HG02938 (cell line): ENCODE results near the gene RAPGEF6.
"Not testable (repeated sequence)": the region's sequence is repeated elsewhere in the genome, so short reads cannot be mapped to it uniquely, and the experiment has no call there.

Experiments
- ATAC-seq: cut with Tn5 transposase; IDR thresholded peaks from one replicate; pipeline ENCODE4 v1.9.1; 2021; ENCODE audit warnings: mild to moderate bottlenecking, moderate library complexity; ENCODE audit not compliant: unreplicated experiment

RAPGEF6 gene

DNA sequence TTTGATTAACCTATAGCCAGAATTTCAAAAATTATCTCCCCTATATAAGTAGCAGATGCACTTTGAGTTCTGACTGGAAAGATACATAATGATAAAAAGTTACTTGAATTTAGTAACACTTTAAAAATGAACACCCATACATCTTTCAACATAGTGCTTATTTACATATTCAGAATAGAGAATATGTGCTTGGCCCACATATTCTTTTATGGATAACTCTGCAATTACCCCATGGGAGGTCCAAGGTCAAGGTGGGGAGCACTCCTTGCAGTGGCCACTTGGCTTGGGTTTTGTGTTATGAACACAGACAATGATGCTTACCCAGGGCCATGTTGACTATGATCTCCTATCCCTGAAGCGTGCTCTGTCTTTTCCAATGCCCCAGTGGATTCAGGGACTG lies 201.9 kb downstream of the RAPGEF6 start:
- no peak for ATAC-seq

DNA sequence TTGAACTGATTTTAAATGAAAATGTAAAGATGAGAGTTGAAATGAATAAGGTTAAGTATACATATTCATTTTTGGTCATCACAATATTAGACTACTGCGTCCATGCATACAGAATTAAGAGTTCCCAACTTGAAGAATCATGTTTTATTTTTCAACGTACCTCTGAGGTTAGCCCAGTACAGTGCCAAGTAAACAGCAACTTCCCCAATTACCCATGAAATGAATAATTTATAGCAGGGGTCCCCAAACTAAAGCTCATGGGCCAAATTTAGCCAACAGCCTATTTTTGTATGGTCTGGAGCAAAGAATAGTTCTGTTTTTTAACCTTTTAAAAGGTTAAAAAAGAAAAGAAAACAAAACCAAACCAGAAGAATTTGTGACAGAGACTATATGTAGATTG lies 203.2 kb downstream of the RAPGEF6 start:
- no peak for ATAC-seq

DNA sequence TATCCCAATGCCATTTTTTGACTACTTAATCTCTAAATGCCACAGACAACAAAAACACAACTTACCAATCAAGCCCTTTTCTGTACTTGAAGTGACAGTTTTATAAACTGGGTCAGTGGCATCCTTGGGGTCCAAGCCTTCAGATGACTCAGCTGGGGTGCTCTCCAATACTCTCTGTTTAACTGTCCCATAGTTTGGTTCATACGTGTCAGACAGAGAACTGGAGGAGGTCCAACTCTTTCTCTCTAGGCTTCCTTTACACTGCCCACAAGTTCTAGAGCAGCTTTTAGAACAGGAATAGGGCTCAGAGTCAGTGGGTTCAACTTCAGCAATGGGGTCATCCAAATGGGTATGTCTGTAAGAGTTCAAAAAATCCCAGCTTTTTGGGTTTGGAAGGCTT lies 204.2 kb downstream of the RAPGEF6 start:
- no peak for ATAC-seq

DNA sequence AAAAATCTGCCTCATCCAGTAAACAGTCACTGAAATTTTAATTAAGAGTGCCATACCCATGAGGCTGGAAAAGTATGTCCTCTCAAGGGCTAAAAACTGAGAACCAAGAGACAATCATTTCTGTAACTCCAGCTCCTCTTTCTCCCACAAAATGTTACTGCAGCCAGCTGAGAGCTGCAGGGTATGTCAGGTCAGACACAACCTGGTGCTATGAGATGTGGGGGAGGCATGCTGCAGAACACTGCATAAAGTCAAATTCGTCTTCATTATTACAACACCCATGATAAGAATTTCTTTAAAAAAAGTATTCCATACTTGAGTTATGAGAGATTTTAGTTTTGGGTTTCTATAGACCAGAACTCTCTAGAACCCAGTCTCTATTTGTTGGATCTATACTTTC lies 209.0 kb downstream of the RAPGEF6 start:
- no peak for ATAC-seq

DNA sequence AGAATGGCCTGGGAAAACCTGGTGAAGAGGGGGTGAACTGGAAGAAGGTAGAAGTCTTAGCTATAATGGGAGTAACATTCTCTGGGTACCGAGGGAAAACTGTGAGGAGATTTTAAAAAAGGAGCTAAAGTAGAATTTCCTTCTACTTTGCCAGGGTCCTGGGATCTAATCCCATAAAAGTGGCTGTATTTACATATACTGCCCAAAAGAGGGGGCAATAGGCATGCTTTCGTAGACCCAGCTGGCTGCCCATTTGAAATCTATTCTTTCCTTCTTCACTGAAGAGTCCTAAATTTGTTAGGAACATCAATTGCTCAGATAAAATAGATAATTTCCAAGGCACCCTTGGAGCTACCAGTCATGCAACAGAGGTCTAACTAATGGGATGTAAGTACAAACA lies 212.0 kb downstream of the RAPGEF6 start:
- no peak for ATAC-seq

DNA sequence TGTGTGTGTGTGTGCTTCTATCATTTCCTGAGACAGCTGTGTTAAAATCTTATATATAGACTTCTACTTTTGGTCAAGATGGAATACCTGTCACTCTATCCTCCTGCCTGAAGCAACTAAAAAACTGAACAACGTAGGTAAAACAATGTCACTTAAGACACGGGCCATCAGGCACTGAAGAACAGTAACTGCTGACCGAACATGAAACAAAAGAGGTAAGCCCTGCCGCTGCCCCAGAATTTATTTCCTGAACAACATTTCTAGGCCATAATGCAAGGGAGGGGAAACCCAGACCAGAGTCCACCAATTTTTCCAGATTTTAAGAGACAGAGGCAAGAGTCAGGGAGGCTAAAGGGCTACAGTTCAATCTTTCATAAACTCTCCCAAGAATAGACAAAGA lies 215.2 kb downstream of the RAPGEF6 start:
- ATAC-seq = no peak

DNA sequence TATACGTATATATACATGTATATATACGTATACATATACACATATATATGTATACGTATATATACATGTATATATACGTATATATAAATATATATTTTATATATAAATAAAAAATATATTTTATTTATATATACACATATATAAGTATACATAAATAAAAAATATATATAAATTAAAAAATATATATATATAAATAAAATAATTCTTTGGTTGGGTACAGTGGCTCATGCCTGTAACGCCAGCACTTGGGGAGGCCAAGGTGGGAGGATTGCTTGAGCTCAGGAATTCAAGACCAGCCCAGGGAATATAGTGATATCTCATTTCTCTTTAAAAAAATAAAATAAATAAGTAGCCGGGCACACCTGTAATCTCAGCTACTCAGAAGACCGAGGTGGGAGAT lies 216.2 kb downstream of the RAPGEF6 start:
- no peak for ATAC-seq

DNA sequence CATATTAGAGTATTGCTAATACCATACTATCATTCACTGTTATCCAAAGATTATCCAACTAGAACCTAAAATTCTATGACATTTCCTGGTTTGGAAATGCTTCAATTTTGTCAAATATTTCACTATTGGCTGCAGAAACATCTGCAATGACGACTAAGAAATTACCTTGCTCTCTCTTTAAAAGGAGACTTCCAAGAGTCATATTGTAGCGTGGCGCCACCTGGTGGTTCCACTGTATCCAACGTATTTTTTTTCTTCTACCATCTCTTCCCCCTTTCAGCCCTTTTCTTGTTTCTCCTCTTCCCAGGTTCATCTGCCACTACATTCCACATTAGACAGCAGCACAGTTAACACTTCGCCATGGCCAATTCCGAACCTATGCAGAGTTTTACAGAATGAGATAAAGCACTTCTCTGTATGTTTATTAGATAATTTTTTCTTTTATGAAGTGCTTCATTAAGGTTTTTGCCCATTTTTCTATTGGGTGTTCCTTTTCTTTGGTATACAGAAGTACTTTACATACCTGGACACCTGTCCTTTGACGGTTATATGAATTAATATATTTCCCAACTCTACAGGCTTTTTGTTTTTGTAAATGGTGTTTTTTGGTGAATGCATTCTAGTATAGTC lies 217.7 kb downstream of the RAPGEF6 start:
- peak; percentile 37 for ATAC-seq

DNA sequence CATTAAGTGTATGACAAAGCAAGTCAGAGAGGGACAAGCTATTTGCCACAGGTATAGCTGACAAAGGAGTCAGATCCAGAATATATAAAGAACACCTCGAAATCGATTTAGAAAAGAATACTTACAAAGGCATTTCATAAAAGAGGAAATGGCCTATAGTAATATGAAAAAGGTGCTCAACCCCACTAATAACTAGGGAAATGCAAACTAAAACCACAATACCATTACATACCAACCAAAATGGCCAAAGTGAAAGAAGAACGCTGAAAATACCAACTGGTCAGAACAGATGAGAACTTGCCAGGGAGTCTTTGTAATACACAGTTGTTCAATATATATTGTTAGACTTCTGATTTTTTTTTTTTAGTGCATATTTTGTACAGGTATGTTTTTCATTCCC lies 218.3 kb downstream of the RAPGEF6 start:
- ATAC-seq = peak; percentile 76

DNA sequence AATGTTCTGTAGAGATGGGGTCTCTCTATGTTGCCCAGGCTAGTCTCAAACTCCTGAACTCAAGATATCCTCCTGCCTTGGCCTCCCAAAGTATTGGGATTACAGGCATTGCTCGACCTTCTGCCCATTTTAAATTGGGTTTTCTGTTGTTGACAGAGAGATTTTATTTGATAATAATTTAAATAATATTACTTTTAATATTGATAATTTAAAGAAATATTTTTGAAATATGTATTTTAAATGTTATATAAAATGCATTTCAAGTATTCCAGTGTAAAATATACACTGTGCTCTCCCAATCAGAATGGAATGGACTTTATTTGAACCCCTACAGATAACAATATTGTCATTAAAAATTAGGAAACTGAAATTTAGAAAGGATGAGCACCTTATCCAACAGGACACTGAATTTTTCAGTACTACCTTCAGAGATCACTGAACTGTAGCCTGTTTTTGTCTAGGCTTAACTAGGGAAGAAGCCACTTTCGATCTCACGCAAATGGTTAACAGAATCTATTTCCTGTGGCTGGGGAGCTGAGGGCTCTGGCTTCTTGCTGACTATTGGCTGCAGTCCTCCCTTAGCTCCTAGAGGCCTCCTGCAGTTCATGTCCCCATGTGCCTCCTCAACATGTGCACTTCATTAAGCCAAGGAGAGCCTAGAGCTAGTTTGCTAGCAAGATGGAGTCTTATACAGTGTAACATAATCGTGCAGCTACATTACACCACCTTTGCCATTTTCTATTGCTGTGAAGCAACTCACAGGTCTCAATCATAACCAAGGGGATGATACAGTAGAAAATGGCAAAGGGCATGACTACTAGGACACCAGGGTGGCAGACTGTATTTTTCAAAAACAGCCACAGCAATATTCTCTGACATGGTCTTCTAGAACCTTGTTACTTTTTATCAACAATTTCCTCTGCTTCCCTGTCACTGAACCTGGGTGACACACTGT lies 221.1 kb downstream of the RAPGEF6 start:
- peak; percentile 65 for ATAC-seq

DNA sequence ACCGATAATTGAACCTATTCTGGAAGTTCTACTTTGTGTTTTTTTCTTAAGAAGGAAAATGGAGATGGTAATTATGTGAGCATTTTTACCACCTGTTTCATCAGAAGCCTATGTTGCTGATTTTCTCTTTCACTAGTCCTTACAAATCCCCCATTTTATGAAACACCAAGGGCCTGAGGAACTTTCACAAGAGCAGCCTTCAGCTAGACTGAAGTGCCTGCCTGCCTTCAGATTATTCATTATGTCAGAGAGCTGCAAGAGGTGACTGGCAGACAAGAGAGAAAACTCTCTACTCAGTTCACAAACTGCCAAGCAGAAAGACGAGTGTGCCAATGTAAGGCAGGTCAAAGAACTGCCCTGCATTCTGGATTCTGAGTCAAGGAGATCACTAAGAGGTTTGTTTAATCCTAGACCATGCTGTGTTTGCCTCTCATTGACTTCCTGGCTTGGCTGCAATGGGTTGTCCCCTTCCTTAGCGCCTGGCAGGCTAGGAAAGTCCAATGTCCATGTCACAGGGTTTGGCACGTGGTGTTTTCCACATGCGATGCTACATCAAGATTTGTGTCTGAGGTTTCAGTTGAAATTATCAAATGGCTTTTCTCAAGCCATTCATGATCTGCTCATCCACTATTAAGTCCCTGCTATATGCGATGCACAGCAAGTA lies 227.9 kb downstream of the RAPGEF6 start:
- no peak for ATAC-seq

DNA sequence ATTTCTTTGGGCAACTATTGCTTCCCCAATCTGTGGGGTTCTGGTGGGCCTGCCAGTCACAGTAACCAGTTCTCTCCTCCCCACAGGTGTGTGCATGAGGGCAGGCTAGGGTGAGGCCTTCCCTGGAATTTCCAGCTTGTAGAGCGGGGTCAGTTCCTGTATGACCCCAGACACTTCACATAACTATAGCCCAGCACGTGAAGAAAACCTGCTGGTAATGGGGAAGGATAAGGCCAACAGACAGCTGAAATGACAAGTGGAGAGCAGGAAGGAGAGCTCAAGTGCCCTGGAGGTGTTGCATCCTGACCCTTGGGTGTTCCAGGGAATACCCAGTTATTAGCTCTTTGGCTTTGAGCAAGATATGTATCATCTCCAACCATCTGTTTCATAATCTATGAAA lies 229.0 kb downstream of the RAPGEF6 start:
- no peak for ATAC-seq

DNA sequence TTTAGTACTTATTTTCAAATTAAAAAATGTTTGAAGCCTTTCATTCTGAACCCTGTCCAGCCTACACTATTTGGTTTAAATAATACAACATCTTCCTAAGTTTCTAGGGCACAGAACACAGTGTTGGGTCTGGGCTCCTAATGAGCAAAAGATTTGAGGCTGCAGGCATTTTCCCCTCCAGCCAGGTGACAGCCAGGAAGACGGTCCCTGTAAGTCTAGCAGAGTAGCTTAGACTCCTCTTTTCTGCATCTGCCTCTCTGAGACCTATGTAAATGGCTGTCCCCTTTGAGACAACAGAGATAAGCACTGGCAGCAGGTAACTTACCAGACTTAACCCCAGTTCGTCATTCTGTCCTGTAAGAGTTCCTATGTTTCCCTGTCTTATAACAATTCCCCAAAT lies 229.4 kb downstream of the RAPGEF6 start:
- no peak for ATAC-seq

DNA sequence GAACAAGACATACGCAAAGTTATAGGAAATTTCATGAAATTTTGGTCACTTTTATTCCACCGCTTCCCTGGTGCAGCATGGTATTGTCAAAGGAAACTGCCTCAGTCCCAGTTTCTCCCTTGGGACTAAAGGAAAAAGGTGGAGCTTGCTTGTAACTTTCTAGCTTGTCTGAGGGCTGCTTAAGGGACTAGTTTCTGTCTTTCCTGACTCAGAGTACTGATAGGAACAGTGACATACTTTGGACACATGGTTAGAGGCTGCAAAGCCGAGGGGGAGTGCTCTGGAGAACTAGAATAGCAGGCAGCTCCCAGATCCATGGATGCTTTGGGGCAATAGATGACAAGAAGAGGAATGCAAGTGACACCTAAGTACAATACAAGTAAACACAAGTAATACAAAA lies 234.4 kb downstream of the RAPGEF6 start:
- no peak for ATAC-seq

DNA sequence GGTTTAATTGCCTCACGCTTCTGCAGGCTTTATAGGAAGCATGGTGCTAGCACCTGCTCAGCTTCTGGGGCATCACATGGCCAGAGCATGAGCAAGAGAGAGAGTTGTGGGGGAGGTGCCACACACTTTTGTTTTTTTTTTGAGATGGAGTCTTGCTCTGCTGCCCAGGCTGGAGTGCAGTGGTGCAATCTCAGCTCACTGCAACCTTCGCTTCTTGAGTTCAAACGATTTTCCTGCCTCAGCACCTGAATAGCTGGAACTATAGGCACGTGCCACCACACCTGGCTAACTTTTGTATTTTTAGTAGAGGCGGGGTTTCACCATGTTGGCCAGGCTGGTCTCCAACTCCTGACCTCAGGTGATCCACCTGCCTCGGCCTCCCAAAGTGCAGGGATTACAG lies 236.0 kb downstream of the RAPGEF6 start:
- ATAC-seq = not testable (repeated sequence)

DNA sequence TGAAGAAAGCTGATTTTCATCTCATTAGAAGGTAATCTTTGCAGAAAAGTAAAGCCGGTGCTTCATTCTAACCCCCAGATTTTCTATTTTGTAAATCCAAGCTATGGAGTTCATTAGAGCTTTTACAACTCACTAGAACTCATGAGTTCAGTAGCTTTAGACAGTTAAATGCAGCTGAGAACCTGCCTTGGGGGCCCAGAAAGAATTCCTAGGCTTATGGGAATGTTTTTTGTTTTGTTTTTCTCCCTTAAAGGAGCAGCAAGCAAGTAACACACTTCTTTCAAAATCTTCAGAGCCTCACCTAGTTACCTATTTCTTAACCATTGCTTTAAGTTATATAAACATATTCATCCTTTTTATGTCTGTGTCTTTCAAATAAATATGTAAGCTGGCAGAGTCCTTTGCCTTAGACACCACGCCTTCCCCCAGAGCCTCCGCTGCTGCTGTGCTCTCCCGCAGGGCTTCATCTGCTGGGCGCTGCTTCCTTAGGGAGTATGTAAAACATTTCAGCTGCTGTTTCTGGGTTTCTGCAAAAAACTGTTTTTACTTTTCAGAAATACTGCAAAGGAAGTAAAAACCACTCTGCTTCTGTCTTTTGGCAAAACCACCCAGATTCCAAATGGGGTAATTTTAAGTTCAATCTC lies 238.3 kb downstream of the RAPGEF6 start:
- ATAC-seq = no peak

DNA sequence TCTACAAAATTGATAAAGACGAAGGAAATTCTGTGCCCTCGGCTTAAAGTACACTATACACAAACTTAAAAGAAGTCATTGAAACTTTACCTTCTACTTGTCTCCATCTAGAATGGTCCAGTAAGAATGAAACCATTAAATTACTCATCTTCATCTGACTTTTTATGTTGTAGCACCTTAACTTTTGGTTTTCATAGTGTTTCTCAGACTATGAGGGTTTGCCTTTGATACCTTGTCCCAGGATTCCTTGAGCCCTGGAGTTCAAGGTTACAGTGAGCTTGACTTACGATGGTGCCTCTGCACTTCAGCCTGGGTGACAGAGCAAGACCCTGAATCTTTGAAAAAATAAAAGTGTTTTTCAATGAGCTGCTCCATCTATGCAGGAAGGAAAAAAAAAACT lies 239.0 kb downstream of the RAPGEF6 start:
- ATAC-seq = peak; percentile 90

DNA sequence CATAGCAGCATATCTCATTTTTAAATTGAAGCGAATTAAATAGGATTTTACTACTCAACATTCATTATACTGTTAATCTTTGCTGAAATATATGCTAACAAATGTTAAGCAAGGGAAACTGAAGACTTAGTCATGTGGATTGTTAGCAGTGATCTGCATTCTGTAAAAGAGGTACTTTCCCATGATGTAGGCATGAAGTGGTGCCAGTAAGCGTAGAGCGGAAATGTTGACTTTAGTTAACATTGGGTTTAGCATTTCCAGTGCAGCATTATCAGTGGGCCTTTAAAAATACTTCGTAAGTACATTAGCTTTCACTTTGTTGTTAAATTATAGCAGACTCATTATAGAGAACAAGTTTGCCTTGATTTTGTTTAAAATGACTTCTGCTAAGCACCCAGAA lies 240.9 kb downstream of the RAPGEF6 start:
- peak; percentile 61 for ATAC-seq

DNA sequence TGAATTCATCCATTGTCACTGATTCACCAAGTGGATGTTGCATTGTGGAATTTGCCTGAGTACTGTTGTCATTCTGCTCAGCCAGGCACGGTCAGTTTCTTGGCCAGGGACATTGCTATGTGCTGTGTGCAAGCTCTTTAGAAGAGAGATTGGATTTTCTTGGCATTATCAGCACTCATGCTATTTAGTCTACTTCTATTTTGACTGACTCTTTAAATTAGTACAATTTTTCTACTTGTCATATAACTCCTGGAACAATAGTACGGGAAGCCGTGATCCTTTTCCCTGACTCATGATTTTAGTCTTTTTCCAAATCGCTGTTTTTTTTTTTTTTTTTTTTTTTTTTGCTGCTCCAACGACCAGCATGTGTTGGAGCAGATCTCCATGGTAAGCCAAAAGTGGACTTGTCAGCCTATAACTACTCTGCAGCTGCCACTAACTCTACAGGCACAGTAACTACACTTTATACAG lies 241.5 kb downstream of the RAPGEF6 start:
- no peak for ATAC-seq

DNA sequence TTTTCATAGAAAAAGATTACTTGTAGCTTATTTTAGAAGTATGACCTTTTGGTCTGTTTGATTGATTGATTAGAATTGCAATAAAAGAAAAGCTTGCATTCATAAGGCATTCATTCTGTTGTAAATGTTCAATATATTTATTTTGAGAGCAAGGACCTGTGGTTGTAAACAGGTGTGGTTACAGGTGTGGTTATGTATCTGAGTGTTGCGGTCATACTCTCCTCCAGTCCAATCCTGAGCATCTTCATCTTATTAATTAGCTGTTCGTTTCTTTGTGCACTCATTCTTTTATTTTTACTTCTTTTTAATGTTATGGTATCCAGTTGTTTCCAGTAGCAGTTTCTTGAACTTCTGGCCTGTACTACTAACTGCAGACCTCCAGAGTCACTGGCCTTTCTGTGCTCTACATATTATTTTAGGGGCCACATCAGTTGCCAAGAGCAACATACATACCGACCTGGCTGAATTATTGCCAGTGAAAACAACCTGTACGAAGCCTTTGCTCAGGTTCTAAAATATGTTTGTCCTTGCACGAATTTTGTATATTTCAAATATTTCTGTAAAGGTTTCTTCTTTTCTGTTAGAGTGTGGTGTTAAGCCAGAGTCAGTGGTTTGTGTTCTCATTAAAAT lies 242.4 kb downstream of the RAPGEF6 start:
- no peak for ATAC-seq

DNA sequence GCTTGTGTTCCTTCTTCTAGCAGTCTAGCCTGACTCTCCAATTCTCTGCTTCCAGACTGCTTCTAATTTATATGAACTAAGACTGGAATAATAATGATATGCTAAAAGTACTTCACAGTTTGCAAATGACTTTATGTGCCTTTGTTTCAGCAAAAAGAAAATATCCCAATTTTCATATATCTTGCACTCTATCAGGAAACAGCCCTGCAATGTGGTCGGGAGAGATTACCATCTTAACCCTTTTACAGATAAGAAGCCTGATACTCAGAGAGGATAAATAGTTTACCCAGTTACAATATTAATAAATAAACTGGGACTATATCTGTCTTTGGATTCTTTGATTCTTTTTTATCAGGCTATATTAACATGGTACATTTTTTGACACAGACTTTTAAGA lies 245.2 kb downstream of the RAPGEF6 start:
- no peak for ATAC-seq
